Prostate gland (tissue), 2 donors: Measurements from ENCODE around the gene GALNT2. TPM values are rescaled to one million over a fixed set of nuclear protein-coding genes. Genes with fewer than 3 reads are reported as not detected.

ENCODE experiments used
- DNase-seq: peaks from one replicate; pipeline ENCODE4 v3.0.0-alpha.2; 2019; ENCODE audit warnings: low spot score
- H3K27ac ChIP-seq, 2 donors: fragments of 200-600 bp; sonication (generic); 2 replicates each; pipeline ENCODE4 v1.5.1; 2017 to 2019
- H3K27me3 ChIP-seq: fragments of 200-600 bp; sonication (generic); replicated peaks from 2 replicates; pipeline ENCODE4 v1.5.1; 2019; ENCODE audit not compliant: insufficient read depth
- H3K36me3 ChIP-seq, 2 donors: fragments of 200-600 bp; sonication (generic); 1 replicate in 1 of 2; 2 replicates in 1 of 2; pipeline versions ENCODE4 v1.5.1 to v1.8.1; 2017 to 2019
- H3K4me1 ChIP-seq: fragments of 200-600 bp; sonication (generic); replicated peaks from 2 replicates; pipeline ENCODE4 v1.5.1; 2019
- H3K4me3 ChIP-seq, 2 donors: fragments of 200-600 bp; sonication (generic); 2 replicates each; pipeline ENCODE4 v1.5.1; 2017 to 2019
- H3K9me3 ChIP-seq: fragments of 200-600 bp; sonication (generic); 2 replicates; pipeline ENCODE4 v1.5.1; 2017
- CTCF ChIP-seq, 4 experiments: fragments of 200-600 bp in 2 of 4; fragments of 450-650 bp in 2 of 4; sonication (generic) in 2 of 4; IDR thresholded peaks; 1 replicate in 3 of 4; 2 replicates in 1 of 4; pipeline ENCODE4 v1.5.1; 2016 to 2019; ENCODE audit warnings: antibody characterized with exemption in 4 of 4, mild to moderate bottlenecking in 2 of 4, moderate library complexity in 2 of 4
- POLR2A ChIP-seq: fragments of 450-650 bp; IDR thresholded peaks from one replicate; pipeline ENCODE4 v1.6.1; 2016; ENCODE audit warnings: antibody characterized with exemption, mild to moderate bottlenecking
- POLR2AphosphoS5 ChIP-seq: sonication (generic); formaldehyde crosslinking; IDR thresholded peaks from one replicate; pipeline ENCODE4 v1.6.1; 2017; ENCODE audit warnings: antibody characterized with exemption
- WGBS: methylation state at CpG from one replicate; pipeline ENCODE4 v1.1.5; 2018; 5-methylcytosine and 5-hydroxymethylcytosine counted together
- intact Hi-C: fragments of 100-400 bp; cut with DNase I; formaldehyde crosslinking; loops from one replicate; pipeline ENCODE4 v1.14.2; 2022
- total RNA-seq, 2 donors: library from RNA; depleted of rRNA; stranded (reverse); fragments of >200 nt; gene quantifications; one replicate each; pipeline ENCODE4 v1.1.0, GENCODE V29; 2016

Gene GALNT2
- total RNA-seq, 2 donors from 2014 or later, result 34.1 to 125 TPM

- Histone ChIP-seq H3K27ac (peak overlapping the region in 1 of 2 donors; percentile 26), H3K36me3 (no peaks in the 10 kb centered on the region), H3K4me1 (no peaks in the 10 kb centered on the region), H3K27me3 (no peaks in the 10 kb centered on the region), H3K9me3 (no peaks in the 10 kb centered on the region), H3K4me3 (no peak overlapping the region)
- TF ChIP-seq POLR2A, result no peak
- TF ChIP-seq POLR2AphosphoS5, result no peak
- no peak for TF ChIP-seq CTCF (IDR thresholded peaks at IDR 0.05)
- intact Hi-C loops, result loop anchor here (5.0 kb wide), 1 partner anchor 123 kb away; the partner anchor contains the start of gene GALNT2
- 93% methylated on average over 5 of the region's 5 CpGs for WGBS
- no peak for DNase-seq
Measured at GRCh38 chr1:230189824-230190223, 122.8 kb downstream of the GALNT2 start.

GRCh38 chr1:230191079-230191804 lies 124.2 kb downstream of the GALNT2 start:
- intact Hi-C loops, result loop anchor here (5.0 kb wide), 1 partner anchor 124 kb away; the partner anchor contains the start of gene GALNT2
- Histone ChIP-seq H3K27ac (peak overlapping the region; percentile 34 to 45), H3K36me3 (no peaks in the 10 kb centered on the region), H3K9me3 (no peaks in the 10 kb centered on the region), H3K27me3 (no peaks in the 10 kb centered on the region), H3K4me3 (no peak overlapping the region), H3K4me1 (no peaks in the 10 kb centered on the region)
- WGBS, result 57% methylated on average over 9 of the region's 9 CpGs
- DNase-seq, result peak; percentile 49
- TF ChIP-seq POLR2AphosphoS5 (peak; percentile 80), CTCF (IDR thresholded peaks at IDR 0.05) (no peak)

DNA sequence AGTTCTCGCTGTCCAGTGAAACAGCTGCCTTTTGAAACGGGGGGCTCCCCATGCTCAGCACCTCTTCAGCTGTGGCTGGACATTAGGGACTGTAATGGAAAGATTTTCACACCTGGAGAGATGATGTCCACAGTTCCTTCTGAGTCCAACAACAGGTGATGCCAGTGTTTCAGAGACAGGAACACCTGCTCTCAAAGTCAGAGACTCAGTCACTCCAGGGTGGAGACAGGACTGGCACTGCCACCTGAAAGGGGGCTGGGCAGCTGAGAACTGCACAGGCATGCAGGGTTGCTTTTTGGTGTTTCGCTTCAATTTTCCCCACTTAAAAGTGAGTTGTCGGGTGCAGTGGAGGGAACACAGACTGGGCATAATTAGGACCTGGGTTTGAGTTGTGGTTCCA lies 124.8 kb downstream of the GALNT2 start:
- Histone ChIP-seq H3K36me3 (no peaks in the 10 kb centered on the region), H3K4me3 (no peak overlapping the region), H3K27ac (peak overlapping the region; percentile 34 to 45), H3K4me1 (no peaks in the 10 kb centered on the region), H3K9me3 (no peaks in the 10 kb centered on the region), H3K27me3 (no peaks in the 10 kb centered on the region)
- 92% methylated on average over 4 of the region's 4 CpGs for WGBS
- intact Hi-C loops, result loop anchor here (5.0 kb wide), 1 partner anchor 125 kb away; the partner anchor contains the start of gene GALNT2
- TF ChIP-seq POLR2A (no peak), CTCF (IDR thresholded peaks at IDR 0.05) (no peak), POLR2AphosphoS5 (no peak)
- no peak for DNase-seq

DNA sequence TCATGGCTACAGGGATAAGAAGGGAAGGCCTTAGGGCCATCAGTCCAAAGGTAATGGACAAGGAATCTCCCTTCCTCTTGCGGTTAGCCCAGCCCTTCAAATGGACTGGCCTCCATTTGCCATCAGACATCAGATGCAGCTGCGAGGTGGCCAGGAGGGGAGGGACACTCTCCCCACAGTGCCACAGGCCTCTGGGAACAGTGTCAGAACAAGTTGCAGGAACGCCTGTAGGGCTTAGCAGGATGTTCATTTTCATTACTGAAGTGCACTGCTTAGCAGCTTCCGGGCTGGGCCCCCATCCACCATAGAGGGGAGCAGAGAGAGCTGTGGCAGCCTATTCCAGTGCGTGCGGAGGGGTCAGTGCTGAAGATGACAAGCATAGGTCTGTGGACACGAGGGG lies 127.5 kb downstream of the GALNT2 start:
- DNase-seq, result no peak
- Histone ChIP-seq H3K4me3 (no peak overlapping the region), H3K27me3 (no peaks in the 10 kb centered on the region), H3K9me3 (no peaks in the 10 kb centered on the region), H3K36me3 (no peaks in the 10 kb centered on the region), H3K4me1 (no peaks in the 10 kb centered on the region), H3K27ac (no peak overlapping the region)
- 83% methylated on average over 7 of the region's 7 CpGs for WGBS
- no peak for TF ChIP-seq CTCF (IDR thresholded peaks at IDR 0.05)
- TF ChIP-seq POLR2A, result no peak
- no peak for TF ChIP-seq POLR2AphosphoS5
- intact Hi-C loops, result loop anchor here (5.0 kb wide), 1 partner anchor 127 kb away; the partner anchor contains the start of gene GALNT2

- H3K27ac ChIP-seq, result no peak overlapping the region
- intact Hi-C loops, result no loop called here
- no peak overlapping the region for H3K4me3 ChIP-seq
- H3K9me3 ChIP-seq, result no peaks in the 10 kb centered on the region
- no peaks in the 10 kb centered on the region for H3K4me1 ChIP-seq
- no peaks in the 10 kb centered on the region for H3K36me3 ChIP-seq
- H3K27me3 ChIP-seq, result no peaks in the 10 kb centered on the region
- no peak for TF ChIP-seq POLR2A
- no peak for TF ChIP-seq POLR2AphosphoS5
- no peak for TF ChIP-seq CTCF (IDR thresholded peaks at IDR 0.05)
- WGBS, result 63% methylated on average over 3 of the region's 3 CpGs
- DNase-seq, result no peak
Measured at GRCh38 chr1:230195199-230195598, 128.2 kb downstream of the GALNT2 start.
